ENCODE results near the gene SS18L1.
A peak's percentile ranks its signal among the peaks of the same experiment; 100 is the strongest.

The SS18L1 gene

GRCh38 chr20:62215991-62216635, 72.5 kb downstream of the SS18L1 start:
- no peak for DNase-seq

- no peak for DNase-seq
Observed at GRCh38 chr20:62216636-62217566, 73.3 kb downstream of the SS18L1 start.

GRCh38 chr20:62217913-62218773, 74.6 kb downstream of the SS18L1 start:
- DNase-seq = no peak

GRCh38 chr20:62219101-62219991, 75.8 kb downstream of the SS18L1 start:
- DNase-seq = no peak

GRCh38 chr20:62219992-62220665, 76.6 kb downstream of the SS18L1 start, which contains the start of gene HRH3:
TSS of gene HRH3 (minus strand) at chr20:62220278. CDS start at chr20:62219970, 308 bp downstream.
- DNase-seq = peak; percentile 52

- no peak for DNase-seq
Observed at GRCh38 chr20:62220666-62221568, 77.3 kb downstream of the SS18L1 start.

- DNase-seq = no peak
Observed at GRCh38 chr20:62222266-62222850, 78.8 kb downstream of the SS18L1 start.

- no peak for DNase-seq
Observed at GRCh38 chr20:62222972-62223371, 79.4 kb downstream of the SS18L1 start.

GRCh38 chr20:62223571-62223970, 80.0 kb downstream of the SS18L1 start:
- DNase-seq = no peak

GRCh38 chr20:62224113-62224855, 80.7 kb downstream of the SS18L1 start:
- DNase-seq = no peak

GRCh38 chr20:62225026-62225425, 81.5 kb downstream of the SS18L1 start:
- DNase-seq = no peak

- no peak for DNase-seq
Observed at GRCh38 chr20:62225820-62226635, 82.5 kb downstream of the SS18L1 start.

GRCh38 chr20:62226707-62227590, 83.4 kb downstream of the SS18L1 start:
- no peak for DNase-seq

- no peak for DNase-seq
Observed at GRCh38 chr20:62227591-62227976, 84.0 kb downstream of the SS18L1 start.

- no peak for DNase-seq
Observed at GRCh38 chr20:62227977-62228958, 84.7 kb downstream of the SS18L1 start.

GRCh38 chr20:62228982-62229545, 85.5 kb downstream of the SS18L1 start:
- no peak for DNase-seq

Data from CD4-positive, alpha-beta T cell treated with Interleukin-17A for 1 hour (primary cell).